NCI-H460 (cell line): Measurements from ENCODE around the gene RGL1. TPM values are rescaled to one million over a fixed set of nuclear protein-coding genes. Genes with fewer than 3 reads are reported as not detected.

Experiments
- DNase-seq: peaks from one replicate; pipeline ENCODE4 v3.0.0-alpha.2; 2016; ENCODE audit warnings: low read depth; ENCODE audit errors: extremely low read depth
- total RNA-seq: library from RNA; depleted of rRNA; stranded (reverse); fragments of >200 nt; shearing (Covaris generic); gene quantifications from 2 replicates; pipeline ENCODE4 v1.2.3, GENCODE V29; 2014

The RGL1 gene
- total RNA-seq, 1 experiment from 2014 or later = 1.5 TPM

DNA sequence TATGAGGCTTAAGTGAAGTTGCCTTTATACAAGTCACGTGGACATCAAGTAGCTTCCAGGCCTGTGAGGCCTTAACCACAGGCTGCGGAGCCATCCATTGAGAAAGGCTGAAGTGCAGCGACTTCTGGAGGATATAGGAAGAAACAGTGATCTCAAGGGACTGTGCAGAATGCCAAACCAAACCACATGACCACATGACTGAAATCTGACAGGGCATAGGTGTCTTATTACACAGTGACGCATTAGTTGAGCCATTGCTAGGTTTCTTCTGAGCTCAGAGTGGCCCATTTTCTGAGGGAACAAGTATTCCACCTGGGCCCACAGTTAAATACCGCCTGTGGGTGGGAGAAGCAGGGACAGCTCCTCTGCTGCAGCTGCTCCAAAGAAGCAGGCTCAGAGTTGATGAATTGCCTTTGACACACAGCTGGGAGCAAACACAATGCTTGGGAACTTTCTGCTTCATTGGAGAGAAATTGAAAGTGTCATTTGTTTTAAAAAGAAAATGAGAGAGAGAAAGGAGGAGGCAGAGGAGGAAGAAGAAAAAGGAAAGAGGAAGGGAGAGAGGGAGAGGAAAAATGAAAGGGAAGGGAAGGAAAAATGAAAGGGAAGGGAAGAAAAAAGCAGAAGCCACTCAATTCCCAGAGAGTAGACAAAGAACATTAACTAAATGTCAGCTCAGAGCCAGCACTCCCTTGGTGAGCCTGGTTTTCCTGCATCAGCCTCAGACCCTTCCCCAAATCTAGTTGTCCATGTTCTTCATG lies 138.2 kb downstream of the RGL1 start:
- peak; percentile 84 for DNase-seq

DNA sequence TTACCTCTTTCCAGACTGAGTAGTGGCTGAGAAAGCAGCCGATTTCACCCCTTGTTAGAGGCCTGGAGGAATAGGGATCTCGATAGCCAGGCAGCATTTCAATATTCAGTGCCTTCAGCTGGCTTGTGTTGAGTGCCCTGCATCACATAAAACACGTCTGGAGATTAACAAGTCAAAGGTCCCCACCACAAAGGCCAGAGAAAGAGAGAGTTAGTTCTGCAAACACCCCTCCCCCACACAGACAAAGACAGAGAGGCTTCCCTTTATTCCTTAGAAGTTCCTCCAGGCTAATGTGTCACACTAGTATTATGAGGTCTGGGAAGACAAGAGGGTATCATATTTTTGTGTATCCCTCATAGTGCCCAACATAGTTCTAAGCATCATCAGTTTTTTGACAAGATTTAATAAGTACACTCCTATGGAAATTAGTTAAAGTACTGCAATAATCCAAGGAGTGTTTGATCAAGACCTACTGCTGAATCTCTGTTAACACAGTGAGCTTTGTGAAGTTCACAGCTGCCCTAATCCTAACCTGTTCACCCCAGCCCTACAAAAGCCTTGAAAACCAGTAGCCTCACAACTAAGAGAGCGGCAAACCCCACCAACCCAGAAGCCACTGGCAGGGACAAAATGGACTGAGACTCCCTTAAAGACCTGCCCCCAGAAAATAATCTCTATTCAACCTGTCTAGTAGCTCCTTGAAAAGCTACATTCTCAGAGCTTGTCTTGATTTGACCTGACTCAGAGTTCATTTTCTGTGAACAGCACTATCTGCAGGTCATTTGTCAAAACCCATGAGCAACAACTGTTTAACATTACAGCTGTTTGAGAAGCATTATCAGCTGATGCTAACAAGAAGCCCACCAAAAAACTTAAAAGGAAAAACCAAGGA lies 140.8 kb downstream of the RGL1 start:
- DNase-seq = no peak

DNA sequence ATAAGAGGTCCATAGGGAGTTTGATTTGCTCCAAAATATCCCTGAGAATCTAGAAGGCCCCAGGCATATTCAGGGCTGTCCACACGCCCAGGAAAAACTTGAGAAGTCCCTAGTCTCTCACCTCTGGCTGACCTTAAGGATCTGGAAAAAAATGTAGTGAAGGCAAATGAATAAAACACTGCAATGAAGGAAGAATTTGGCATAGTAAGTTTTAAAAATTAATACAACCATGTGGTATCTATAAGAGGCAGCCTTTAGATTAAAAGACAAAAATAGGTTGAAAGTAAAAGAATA lies 141.3 kb downstream of the RGL1 start:
- DNase-seq = no peak

DNA sequence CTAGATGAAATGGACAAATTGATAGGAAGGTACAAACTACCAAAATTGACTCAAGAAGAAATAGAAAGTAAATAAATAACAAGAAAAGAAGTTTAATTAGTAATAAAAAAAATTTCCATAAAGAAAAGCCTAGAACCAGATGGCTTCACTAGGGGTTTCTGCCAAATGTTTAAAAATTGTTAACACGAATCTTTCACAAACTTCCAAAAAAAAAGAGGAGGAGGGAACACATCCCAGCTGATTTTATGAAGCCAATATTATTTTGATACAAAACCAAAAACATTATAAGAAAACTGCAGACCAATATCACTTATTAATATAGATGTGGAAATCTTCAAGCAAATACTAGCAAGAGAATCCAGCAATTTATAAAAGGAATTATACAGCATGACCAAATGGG lies 143.1 kb downstream of the RGL1 start:
- no peak for DNase-seq

DNA sequence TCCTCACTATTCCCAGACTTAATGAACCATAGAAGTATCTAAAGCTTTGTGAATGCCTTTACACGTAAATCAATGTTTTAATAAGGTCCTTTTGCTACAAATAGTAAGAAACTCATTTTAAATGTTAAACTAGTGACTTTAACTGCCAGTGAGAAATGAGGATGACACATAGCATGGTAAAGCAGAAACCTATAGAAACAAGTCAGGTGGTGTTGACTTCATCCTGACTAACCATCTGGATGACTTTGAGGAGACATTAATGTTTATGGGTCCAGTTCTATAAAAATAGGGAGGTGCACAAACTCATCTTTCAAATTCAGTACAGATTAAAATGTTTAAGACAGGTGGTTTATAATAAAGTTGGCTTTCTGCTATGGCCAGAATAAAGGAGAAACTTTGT lies 147.2 kb downstream of the RGL1 start:
- no peak for DNase-seq

DNA sequence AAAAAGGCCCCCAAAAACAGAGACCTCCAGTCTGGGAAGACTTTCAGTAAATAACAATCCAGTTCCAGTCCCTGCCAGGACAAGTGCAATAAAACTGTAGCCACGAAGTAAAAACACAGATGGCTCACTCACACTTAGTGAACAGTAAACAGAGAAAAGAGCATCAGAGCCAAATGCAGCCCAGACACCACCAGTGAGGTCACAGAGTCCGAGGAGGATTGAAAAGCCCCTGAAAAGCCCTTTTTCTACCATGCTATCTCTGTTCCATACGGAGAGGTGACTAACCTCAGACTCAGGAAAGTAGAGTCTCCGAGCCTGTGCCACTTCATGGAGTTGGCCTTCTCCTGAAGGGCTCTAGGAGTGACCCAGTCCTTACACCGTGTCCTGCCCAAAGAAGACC lies 148.1 kb downstream of the RGL1 start:
- no peak for DNase-seq

DNA sequence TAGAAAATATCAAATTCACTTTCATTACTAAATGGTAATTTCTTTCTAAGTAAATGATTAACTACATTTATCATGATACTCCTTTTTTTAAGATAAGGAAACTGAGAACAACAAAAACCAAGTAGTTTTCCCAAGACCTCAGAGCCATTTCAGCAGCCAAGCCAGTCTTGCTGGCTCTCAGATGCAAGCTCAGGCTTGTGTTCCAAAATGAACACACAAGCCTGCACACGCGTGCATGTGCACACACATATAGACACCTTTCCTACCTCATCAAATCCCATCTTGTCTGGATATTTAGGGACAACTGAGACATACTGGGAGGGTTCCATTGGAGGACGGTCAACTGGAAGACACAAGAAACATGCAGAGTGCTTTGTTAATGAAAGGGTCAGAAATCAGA lies 149.6 kb downstream of the RGL1 start:
- DNase-seq = no peak

DNA sequence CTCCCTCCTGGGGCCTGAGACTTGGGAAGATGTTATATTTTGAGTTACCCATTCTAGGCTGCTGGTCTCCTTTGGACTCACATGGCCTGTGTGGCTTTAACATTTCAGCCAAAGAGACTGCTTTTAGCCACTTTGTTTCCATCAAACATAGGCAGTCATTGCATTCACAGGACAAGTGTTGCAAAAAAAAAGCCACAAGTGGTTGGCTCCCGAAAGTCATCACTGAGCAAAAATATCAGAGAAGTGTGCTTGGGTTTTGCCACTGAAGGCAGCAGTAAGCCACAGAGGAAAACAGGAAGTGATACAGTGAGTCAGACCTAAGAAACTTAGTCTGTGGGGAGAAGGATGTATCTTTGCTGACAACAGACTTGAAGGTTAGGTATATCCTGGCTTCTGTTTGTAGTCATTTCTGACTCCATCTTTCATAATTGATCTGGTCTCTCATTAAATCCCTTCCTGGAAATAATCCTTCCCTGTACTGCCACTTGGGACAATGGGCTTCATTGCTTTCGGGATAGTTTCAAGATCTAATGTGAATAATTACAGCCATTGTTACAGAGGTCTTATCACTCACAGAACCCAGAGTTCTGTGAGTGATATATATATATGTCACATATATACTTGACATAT lies 151.8 kb downstream of the RGL1 start:
- DNase-seq = no peak

DNA sequence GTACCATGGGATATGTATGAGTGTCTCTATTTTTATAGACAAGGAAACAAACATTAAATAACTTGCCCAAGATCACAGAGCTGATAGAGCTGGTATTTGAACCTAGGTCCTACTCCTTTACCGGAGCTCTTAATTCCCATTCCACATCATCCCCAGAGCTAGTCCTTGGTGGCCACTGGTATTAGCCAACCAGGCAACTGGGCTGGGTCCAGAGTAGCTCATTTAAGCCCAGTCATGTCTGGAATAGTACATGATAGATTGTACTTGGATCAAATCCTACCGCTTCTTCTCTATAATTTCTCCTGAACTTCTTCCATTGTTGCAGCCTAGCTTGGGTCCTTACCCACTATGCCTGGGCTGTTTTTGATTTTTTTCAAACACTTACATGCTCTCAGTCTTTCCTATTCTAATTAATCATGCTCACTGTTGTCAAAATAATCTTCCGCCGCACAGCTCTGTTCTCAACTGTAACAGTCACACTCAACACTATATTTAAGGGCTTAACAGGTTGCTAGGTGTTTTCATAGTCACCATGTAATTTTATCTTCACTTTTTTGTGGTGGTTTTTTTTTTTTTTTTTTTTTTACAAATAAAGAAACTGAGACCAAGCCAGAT lies 152.4 kb downstream of the RGL1 start:
- DNase-seq = no peak

DNA sequence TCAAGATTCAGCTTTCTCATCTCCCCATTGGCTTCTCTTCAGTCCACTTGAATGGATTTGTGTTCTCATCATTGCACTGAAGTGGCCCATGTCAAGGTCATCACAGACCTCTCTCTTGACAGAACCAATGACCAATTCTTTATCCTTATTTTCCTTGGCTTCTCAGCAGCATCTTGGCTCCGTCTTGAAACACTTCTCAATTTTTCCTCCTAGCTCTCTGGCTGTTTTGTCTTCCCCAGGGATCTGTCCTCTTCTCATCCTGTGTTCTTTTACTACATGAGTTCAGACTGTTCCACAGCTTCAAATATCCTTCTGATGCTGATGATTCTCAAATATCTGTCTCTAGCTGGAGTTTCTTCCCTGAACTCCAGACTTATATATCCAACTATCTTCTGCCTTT lies 154.0 kb downstream of the RGL1 start:
- no peak for DNase-seq

DNA sequence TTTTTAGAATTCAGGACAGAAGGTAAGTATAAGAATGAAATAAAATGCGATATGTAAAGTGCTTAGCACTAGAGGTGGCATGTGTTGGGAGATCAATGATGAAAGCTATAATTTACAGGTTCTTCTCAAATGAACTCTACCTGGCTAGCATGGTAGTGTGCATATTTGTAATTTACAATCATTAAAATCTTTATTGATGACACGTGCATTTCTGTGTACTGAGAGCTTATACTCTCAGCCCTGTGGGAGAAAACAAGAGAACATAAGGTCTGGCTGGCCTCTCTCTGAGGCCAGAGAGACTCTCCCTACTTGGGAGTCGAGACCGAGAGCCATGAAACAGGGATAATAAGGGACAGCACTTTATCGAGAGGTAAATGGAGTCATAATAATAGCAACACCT lies 156.2 kb downstream of the RGL1 start:
- DNase-seq = no peak

DNA sequence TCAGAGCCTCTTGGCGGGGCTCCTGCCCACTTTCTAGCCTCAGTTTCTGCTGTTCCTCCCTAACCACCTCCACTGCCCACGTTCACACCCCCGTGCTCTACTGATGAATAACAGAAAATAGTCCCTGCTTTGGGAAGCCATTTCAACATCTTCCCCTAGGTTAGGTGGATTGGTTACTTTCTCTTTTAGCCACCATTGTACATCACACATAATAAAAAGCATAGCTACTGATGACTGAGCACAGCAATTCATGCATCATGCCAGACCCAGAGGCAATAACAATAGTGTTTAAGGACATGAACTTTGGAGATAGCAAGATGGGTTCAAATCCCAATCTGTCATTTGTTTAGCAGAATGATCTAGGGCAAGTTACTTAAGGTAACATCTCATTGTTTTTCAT lies 158.0 kb downstream of the RGL1 start:
- no peak for DNase-seq

DNA sequence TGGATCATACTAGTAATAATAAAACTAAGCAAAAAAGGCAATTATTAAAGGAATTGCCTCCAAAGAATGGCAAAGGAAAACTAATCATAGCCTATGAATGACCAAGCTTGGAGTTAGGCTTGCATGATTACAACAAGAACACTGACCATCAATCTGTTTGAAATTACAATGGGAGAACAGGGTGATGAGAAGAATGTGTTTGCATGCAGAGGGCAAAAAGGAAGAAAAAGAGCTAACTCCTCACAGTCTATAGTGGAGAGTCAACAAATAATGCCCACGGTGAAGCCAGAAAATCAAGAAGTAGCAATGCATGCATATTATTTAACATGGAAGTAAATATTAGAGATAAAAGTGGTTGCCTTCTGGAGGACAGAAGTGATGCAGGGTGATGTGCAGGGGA lies 160.8 kb downstream of the RGL1 start:
- DNase-seq = no peak

DNA sequence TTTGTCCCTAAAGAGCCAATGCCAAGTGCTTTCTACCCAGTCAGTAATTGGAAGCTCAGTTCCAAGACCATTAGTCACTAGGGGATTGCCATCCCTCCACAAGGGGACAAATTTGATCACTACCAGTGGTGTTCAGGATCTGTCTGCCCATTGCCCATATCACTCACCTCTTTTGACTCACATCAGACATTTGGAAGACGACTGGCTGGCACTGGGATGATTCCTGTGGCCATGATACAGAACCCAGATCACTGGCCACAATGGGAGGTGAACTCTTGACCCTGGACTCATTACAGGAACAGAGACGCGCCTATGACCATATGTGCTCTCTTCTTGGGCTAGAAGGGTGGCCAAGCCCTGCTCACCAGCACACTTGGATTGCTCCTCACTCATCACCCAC lies 161.6 kb downstream of the RGL1 start:
- no peak for DNase-seq

DNA sequence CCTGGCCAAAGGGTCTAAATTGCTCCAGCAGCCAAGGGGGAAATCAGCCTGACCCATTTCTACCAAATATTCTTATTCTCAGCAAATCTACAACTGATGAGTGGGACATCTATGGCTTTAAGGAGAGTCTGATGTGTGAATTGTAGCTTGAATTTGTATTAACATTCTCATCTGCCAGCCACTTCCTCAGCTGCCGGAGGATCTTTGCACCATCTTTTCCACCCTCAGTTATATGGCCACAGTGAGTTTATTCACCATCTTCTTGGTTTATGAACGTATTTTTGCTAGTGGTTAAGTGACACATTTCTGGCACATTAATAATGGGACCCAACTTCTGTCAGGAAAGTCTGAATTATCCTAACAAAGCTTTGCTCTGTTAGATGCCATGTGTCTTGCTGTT lies 163.0 kb downstream of the RGL1 start:
- DNase-seq = no peak

DNA sequence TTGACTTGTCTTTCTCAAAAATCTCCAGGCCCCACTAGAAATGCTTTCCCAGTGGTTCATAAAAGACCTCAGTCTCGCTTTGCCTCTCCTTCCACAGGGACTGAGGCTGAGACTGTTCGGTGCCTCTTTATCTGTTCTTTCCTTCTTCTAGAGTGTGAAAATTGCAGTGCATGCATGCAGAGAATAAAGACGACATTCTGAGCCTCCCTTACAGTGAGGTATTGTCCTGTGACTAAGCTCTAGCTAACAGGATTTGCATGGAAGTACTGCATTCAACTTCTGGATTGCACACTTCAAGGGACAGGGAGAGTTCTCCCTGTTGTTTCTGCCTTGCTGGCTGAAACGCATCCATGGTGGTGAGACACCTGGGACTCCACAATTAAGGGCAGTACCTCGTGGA lies 163.5 kb downstream of the RGL1 start:
- no peak for DNase-seq

DNA sequence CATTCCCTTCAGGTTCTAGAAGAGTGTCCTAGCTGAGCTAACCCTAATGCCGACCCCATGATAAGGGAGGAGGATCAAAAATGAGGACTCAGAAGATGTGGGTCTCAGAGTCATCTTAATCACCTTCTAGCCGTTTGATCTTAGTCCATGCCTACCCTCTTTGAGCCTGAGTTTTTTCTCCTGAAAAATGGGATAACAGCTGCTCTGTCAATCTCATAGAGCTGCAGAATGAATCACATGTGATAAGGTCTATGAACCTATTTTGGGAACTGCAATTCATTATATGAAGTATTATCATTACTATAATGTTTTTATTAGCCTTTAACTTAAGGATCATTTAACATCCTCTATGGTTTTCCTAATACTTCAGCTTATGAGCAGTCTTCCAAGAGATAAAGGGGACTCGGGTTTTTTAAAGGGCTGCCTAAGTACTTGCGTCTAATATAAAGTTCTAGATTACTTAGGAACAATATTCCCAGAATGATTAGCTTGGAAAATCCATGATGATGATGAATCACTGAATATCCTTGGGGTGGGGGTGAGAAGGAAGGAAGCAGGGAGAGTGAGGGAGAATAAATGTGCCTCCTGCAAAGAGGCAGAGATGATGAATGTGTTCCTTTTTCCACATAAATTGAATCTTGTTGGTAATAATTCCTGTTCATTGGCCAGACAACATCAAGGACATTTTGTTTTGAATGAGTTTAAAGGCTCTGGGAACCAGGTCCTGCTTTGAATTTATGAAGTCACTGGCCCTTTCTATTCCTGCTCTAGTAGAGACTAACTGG lies 165.8 kb downstream of the RGL1 start:
- DNase-seq = no peak

DNA sequence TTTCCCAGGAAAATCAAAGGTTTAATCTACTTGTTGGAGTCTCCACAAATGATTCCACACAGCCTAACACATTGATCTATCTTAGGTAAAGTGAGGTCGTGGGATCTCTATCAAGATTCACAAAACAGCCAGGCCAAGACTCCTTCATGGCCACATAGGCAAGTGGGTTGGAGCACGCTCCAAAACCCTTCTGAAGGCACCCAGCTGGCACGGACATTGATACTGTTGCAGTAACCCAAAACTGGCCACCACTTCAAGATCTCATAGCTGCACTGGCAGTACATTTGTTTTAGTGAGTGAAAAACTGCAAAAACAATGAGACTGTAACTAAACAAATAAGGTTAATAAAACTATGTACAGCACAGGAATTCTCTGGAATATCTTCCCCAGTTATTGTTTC lies 170.7 kb downstream of the RGL1 start:
- DNase-seq = no peak

DNA sequence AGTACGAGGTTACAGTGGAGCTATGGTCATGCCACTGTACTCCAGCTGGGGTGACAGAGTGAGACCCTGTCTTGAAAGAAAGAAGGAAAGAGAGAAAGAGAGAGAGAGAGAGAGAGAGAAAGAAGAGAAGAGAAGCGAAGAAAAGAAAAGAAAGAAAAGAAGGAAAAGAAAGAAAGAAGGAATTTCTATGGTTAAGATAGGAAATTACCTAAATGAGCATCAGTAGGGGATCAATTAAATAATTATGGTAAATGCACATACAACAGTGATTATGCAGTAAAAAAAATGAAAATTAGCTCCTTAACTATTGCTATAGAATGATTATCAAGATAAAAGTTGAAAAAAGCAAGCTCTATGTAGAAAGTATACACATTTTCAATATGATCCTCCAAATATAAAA lies 172.8 kb downstream of the RGL1 start:
- no peak for DNase-seq
